ENCODE measurements around the gene SKIC8.
"Not testable (repeated sequence)": the region's sequence is repeated elsewhere in the genome, so short reads cannot be mapped to it uniquely, and the experiment has no call there.

SKIC8 gene

GRCh38 chr15:78249131-78249530 is 50.3 kb downstream of the SKIC8 start:
- no peak for FAIRE-seq

GRCh38 chr15:78247911-78248310 is 51.5 kb downstream of the SKIC8 start:
- no peak for FAIRE-seq

DNA sequence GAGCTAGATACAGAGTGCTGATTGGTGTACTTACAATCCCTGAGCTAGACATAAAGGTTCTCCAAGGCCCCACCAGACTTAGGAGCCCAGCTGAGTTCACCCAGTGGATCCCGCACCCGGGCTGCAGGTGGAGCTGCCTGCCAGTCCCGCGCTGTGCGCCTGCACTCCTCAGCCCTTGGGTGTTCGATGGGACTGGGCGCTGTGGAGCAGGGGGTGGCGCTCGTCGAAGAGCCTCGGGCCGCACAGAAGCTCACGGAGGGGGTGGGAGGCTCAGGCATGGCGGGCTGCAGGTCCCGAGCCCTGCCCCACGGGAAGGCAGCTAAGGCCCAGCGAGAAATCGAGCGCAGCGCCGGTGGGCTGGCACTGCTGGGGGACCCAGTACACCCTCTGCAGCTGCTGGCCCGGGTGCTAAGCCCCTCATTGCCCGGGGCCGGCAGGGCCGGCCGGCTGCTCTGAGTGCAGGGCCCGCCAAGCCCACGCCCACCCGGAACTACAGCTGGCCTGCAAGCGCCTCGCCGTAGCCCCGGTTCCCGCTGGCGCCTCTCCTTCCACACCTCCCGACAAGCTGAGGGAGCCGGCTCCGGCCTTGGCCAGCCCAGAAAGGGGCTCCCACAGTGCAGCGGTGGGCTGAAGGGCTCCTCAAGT is 53.3 kb downstream of the SKIC8 start:
- not testable (repeated sequence) for FAIRE-seq

DNA sequence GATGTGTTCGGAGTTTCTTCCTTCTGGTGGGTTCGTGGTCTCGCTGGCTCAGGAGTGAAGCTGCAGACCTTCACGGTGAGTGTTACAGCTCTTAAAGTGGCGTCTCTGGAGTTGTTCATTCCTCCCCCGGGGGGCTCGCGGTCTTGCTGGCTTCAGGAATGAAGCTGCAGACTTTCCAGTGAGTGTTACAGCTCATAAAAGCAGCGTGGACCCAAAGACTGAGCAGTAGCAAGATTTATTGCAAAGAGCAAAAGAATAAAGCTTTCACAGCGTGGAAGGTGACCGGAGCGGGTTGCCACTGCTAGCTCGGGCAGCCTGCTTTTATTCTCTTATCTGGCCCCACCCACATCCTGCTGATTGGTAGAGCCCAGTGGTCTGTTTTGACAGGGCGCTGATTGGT is 54.0 kb downstream of the SKIC8 start:
- not testable (repeated sequence) for FAIRE-seq

DNA sequence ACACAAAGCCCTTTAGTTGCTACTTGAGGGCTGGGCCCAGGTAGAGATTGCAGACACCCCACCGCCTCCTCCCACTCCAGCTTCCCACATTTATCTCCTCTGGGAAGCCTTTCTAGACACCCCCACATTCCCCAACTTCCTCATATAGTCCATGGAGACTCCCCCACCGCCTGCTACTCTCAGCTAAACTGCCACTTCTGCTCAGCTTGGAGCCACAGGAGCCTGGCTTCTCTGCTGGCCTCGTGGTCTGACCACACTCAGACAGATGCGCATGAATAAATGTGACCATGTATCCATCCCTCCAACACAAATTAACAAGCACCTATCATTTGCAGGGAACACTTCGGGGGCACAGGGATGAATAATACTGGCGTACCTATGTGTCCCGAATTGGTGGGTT is 54.5 kb downstream of the SKIC8 start:
- FAIRE-seq = no peak

- FAIRE-seq = no peak
Observed at GRCh38 chr15:78244101-78244500, 55.3 kb downstream of the SKIC8 start.

DNA sequence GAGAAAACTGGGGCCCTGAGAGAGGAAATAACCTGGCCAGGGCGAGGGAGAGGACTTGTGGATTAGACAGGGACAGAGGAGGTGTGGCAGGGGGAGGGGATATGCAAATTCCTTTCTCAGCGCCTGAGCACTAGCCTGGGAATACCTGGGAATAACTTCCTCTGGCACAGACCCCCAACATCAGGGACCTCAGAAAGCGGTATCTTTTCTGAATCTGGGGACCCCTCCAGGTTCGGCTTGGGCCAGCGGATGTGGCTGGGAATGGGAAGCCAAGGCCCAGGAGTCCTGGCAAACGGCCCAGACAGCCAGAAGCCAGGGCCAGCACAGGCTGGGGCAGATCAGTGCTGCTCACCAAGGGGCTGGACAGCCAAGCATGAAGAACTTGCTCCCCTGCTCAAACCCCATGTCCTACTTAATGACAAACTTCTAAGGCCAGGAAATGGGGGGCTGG is 55.9 kb downstream of the SKIC8 start:
- FAIRE-seq = no peak

DNA sequence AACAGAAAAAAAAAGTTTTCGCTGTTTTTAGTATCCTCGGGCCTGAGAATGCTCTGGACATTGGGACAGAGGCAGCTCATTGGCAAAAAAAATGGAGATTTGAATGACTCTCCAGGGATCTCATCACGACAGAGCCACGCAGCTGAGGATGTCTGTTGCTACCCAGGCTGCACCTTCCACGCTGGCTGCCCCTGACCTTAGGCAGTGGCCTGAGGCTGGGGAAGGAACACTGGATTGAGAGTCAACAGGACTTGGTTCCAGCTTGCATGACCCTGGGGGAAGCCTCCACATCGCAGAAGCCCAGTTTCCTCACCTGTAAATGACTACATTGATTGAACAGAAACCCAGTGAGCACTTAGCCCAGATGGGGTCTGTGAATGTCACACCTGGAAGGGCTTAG is 56.4 kb downstream of the SKIC8 start:
- no peak for FAIRE-seq

DNA sequence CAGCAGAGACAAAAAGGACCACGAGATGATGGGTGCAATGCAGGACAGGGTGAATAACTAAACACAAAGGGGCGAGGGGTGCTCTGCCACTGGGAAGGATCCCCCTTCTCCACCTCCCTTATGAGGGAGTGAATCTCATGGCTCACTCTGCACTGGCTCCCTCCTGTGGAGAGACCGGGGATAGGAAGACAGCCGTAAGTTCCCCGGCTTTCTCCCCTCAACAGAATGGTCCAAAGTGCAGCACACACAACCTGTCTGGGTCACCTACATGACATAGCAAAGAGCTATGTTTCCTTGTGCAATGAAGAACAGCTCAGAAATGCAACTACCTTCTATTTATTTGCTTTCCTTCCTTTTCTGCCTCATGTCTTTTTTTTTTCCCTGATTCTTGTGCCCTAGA is 57.3 kb downstream of the SKIC8 start:
- FAIRE-seq = no peak

DNA sequence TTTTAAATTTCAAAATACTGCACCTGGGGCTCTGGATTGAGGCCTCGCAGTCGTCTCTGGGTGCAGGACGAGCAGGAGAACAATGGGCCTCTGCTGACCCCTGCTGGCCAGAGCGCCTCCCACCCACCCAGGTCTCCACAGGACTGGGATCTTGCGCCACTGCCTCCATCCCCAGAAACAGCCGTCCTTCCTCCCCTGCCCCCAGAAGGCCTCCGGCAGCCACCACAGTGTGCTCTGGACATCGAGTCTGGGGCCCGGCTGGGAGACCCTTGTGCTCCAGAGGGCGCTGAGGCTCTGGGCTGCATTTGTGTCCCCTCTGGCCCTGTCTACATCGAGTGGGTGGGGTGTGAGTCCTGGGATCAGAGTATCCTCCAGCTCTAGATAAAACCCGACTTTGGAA is 58.4 kb downstream of the SKIC8 start:
- no peak for FAIRE-seq

DNA sequence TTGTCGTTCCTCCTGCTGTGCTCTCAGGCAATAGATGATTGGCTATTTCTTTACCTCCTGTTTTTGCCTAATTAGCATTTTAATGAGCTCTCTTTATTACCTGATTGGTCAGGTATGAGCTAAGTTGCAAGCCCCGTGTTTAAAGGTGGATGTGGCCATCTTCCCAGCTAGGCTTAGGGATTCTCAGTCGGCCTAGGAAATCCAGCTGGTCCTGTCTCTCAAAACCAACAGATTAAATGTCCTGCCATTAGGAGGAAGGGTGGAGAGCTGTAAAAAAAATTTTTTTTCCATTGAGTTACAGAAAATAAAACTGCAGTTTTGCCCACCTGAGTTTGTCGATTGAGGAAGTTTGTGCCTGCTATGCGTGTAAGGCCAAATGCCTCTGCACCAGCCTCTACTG is 59.6 kb downstream of the SKIC8 start:
- no peak for FAIRE-seq

GRCh38 chr15:78237146-78237545 is 62.3 kb downstream of the SKIC8 start:
- FAIRE-seq = no peak

- no peak for FAIRE-seq
Observed at GRCh38 chr15:78236491-78236890, 62.9 kb downstream of the SKIC8 start.

DNA sequence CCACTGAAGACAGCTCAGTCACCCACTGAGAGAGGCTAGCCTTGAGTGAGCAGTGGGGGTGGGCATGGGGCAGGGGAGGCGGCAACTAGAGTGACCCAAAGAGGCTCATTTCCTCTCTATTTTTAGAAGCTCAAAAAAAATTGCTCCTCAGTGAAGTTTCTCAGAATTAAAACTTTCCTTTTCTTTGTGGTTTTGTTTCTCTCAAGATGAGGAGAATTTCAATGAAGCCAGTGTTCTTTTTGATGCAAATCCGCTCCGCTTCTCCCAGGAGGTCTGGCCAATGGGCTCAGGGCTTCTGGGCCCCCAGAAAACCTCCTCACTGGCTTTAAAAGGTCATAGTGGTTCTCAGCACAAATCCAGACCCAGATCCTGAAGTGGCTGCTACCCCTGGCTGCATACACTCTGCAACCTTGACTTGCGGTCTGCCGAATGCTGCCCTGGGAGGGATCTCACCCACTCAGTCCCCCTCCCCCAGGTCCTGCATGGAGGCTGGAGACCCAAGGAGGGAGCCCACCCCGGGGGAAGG is 64.8 kb downstream of the SKIC8 start, which contains the start of gene ACSBG1:
ACSBG1 (minus strand) TSS at position 51 of the 526 bp plus-strand sequence. CDS start 64 bp downstream, outside the sequence.
- no peak for FAIRE-seq

DNA sequence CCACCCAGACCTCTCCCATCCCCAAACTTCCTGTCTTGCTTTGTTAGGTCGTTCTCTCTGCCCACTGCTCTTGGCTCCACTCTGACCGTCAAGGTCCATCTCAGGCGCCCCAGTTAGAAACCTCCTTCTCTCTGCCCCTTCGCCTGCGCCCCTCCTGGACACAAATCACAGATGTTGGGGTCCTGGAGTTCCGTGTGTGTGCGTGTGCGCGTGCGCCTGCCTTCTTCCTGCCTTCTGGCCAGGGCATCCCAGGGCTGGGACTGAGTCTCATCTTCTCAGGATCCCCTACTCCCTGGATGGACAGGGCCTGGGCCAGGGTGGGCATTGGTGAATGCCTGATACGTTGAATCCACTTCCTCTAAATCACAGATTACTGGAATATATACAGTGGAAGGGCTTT is 65.9 kb downstream of the SKIC8 start:
- no peak for FAIRE-seq
